ENCODE measurements around the gene PRICKLE2. TPM values are rescaled to one million over a fixed set of nuclear protein-coding genes. Genes with fewer than 3 reads are reported as not detected.

Gene PRICKLE2
- total and polyA plus RNA-seq, 2 donors (not counting 1 experiment from before 2014, with no cell fraction given), result 14.1 to 29.4 TPM

DNA sequence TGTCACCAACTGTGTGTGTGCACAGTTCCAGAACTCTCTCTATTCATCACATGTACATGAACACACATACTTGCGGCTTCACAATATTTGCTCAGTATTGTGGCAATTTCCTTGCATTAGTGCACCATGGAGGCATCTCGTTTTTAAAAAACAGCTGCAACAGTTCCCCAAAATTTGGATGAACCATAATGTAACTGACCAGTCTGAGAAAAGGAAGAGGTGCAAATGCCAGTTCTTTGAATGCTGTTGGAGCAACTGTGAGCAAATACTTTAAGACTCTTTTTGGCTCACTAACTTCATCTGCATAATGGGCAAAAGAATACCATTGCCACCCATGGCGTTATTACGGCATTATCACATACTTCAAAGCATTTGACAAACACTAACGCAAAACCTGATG, 163.6 kb downstream of the PRICKLE2 start:
- Histone ChIP-seq H3K9ac (ENCODE audit: insufficient read depth, low read length) (no peak overlapping the region), H3K36me3 (ENCODE audit: control insufficient read depth, insufficient read depth, low read length) (no peaks in the 10 kb centered on the region), H3K9me3 (ENCODE audit: control insufficient read depth, insufficient read depth, low read depth, low read length) (no peaks in the 10 kb centered on the region), H3K79me2 (ENCODE audit: control insufficient read depth, insufficient read depth, low read length) (no peaks in the 10 kb centered on the region), H3K4me1 (ENCODE audit: control insufficient read depth, extremely low read depth, insufficient read depth, low read length) (no peaks in the 10 kb centered on the region), H3K4me2 (ENCODE audit: extremely low read depth, insufficient read depth, low read length) (no peak overlapping the region), H2AFZ (ENCODE audit: low read length) (no peak overlapping the region), H3K4me3 (replicated peaks in 1 of 4; ENCODE audit: control extremely low read depth in 1 of 4, insufficient read depth in 1 of 4, low read depth in 3 of 4, low read length in 4 of 4) (no peak overlapping the region), H4K20me1 (ENCODE audit: control insufficient read depth, extremely low read depth, insufficient read depth, low read length) (no peaks in the 10 kb centered on the region), H3K27ac (ENCODE audit: insufficient read depth, low read length) (no peak overlapping the region), H3K27me3 (ENCODE audit: control insufficient read depth, insufficient read depth, low read length) (no peaks in the 10 kb centered on the region)
- TF ChIP-seq EZH2 (IDR thresholded peaks at IDR 0.05; ENCODE audit: low read length, missing control alignments), result no peak
- TF ChIP-seq CTCF (conservative IDR thresholded peaks at IDR 0.05 in 1 of 2, IDR thresholded peaks at IDR 0.05 in 1 of 2; ENCODE audit: low read depth in 1 of 2, low read length in 2 of 2), result no peak
- DNase-seq (ENCODE audit: low read depth in 2 of 2), result no peak

DNA sequence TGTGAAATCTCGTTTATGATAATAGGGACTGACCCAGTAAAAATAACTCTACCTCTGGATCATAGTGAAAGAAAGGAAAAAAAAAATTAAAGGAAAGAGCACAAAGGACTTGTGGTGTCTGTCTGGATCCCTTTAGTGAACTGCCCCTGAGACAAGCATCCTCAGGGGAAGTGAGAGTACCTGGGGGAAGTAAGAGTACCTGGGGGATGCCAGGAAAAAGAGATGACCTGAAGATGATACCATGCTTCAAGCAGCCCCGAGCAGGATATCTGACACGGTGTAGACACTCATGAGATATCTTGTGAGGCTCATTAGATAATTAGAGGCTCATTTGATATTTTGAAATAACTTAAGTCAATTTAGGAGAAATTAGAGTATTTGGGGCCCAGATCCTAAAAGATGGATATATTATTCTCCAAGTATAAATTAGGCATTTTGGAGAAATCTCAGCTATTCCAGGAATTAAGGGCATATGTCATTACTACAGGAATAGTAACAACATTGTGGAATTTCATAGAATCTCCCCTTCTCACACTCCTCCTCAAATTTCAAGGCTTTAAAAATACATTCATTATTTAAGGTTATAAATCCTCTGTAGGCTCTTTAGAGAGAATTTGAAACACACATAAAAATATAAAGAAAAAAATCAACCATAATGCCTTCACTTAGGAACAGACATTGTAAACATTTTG, 165.6 kb downstream of the PRICKLE2 start:
- DNase-seq (ENCODE audit: low read depth in 2 of 2), result no peak
- no peak for TF ChIP-seq EZH2 (IDR thresholded peaks at IDR 0.05; ENCODE audit: low read length, missing control alignments)
- TF ChIP-seq CTCF (conservative IDR thresholded peaks at IDR 0.05 in 1 of 2, IDR thresholded peaks at IDR 0.05 in 1 of 2; ENCODE audit: low read depth in 1 of 2, low read length in 2 of 2), result no peak

DNA sequence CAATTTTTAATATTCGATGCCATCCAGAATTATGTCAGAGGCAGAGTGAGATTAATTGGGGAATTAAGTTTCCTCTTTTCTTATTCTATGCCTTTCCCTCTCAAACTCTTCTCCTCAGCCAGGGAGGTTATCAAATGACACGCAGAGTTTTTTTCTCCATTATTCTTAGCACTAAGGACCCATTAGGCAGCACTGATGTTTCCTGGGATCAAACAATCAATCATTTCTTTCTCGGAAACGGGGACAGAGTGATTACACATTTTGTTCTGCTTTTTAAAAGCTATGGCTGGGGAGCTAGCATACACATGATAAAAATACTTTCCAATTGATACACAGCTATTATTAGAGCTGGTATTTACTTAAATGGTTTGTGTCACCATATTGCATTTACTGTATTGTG, 166.7 kb downstream of the PRICKLE2 start:
- no peaks in the 10 kb centered on the region for H3K4me1 ChIP-seq (ENCODE audit: control insufficient read depth, extremely low read depth, insufficient read depth, low read length)
- H3K4me3 ChIP-seq (replicated peaks in 1 of 4; ENCODE audit: control extremely low read depth in 1 of 4, insufficient read depth in 1 of 4, low read depth in 3 of 4, low read length in 4 of 4), result no peak overlapping the region
- no peaks in the 10 kb centered on the region for H3K36me3 ChIP-seq (ENCODE audit: control insufficient read depth, insufficient read depth, low read length)
- no peak overlapping the region for H2AFZ ChIP-seq (ENCODE audit: low read length)
- H3K79me2 ChIP-seq (ENCODE audit: control insufficient read depth, insufficient read depth, low read length), result no peaks in the 10 kb centered on the region
- no peaks in the 10 kb centered on the region for H3K27me3 ChIP-seq (ENCODE audit: control insufficient read depth, insufficient read depth, low read length)
- no peak overlapping the region for H3K9ac ChIP-seq (ENCODE audit: insufficient read depth, low read length)
- H4K20me1 ChIP-seq (ENCODE audit: control insufficient read depth, extremely low read depth, insufficient read depth, low read length), result no peaks in the 10 kb centered on the region
- no peak overlapping the region for H3K4me2 ChIP-seq (ENCODE audit: extremely low read depth, insufficient read depth, low read length)
- no peak for DNase-seq (ENCODE audit: low read depth in 2 of 2)
- TF ChIP-seq EZH2 (IDR thresholded peaks at IDR 0.05; ENCODE audit: low read length, missing control alignments) (no peak), CTCF (conservative IDR thresholded peaks at IDR 0.05 in 1 of 2, IDR thresholded peaks at IDR 0.05 in 1 of 2; ENCODE audit: low read depth in 1 of 2, low read length in 2 of 2) (no peak)
- no peaks in the 10 kb centered on the region for H3K9me3 ChIP-seq (ENCODE audit: control insufficient read depth, insufficient read depth, low read depth, low read length)
- no peak overlapping the region for H3K27ac ChIP-seq (ENCODE audit: insufficient read depth, low read length)

More for the DNA sequence above, 165.6 kb downstream of the PRICKLE2 start:
- Histone ChIP-seq H3K4me1 (ENCODE audit: control insufficient read depth, extremely low read depth, insufficient read depth, low read length) (no peaks in the 10 kb centered on the region), H3K27ac (ENCODE audit: insufficient read depth, low read length) (no peak overlapping the region), H3K79me2 (ENCODE audit: control insufficient read depth, insufficient read depth, low read length) (no peaks in the 10 kb centered on the region), H3K4me2 (ENCODE audit: extremely low read depth, insufficient read depth, low read length) (no peak overlapping the region), H4K20me1 (ENCODE audit: control insufficient read depth, extremely low read depth, insufficient read depth, low read length) (no peaks in the 10 kb centered on the region), H3K4me3 (replicated peaks in 1 of 4; ENCODE audit: control extremely low read depth in 1 of 4, insufficient read depth in 1 of 4, low read depth in 3 of 4, low read length in 4 of 4) (no peak overlapping the region), H3K27me3 (ENCODE audit: control insufficient read depth, insufficient read depth, low read length) (no peaks in the 10 kb centered on the region), H2AFZ (ENCODE audit: low read length) (no peak overlapping the region), H3K9ac (ENCODE audit: insufficient read depth, low read length) (no peak overlapping the region), H3K9me3 (ENCODE audit: control insufficient read depth, insufficient read depth, low read depth, low read length) (no peaks in the 10 kb centered on the region), H3K36me3 (ENCODE audit: control insufficient read depth, insufficient read depth, low read length) (no peaks in the 10 kb centered on the region)
